Ovary (tissue), 3 donors: ENCODE data around the gene NAP1L1.

Source experiments
- POLR2A ChIP-seq: fragments of 450-650 bp; IDR thresholded peaks from one replicate; pipeline ENCODE4 v1.6.1; 2017; ENCODE audit warnings: antibody characterized with exemption, mild to moderate bottlenecking, moderate library complexity
- TF ChIP-seq, protein P1 (sequence below), 3 donors: fragments of 450-650 bp in 2 of 3; fragments of 200-600 bp in 1 of 3; IDR thresholded peaks; one replicate each; pipeline versions ENCODE4 v1.5.1 to v1.8.0; 2016 to 2022; ENCODE audit warnings: antibody characterized with exemption in 3 of 3, mild to moderate bottlenecking in 1 of 3
- donor health status: DM: no; HTN: no; CAD: no.

DNA sequence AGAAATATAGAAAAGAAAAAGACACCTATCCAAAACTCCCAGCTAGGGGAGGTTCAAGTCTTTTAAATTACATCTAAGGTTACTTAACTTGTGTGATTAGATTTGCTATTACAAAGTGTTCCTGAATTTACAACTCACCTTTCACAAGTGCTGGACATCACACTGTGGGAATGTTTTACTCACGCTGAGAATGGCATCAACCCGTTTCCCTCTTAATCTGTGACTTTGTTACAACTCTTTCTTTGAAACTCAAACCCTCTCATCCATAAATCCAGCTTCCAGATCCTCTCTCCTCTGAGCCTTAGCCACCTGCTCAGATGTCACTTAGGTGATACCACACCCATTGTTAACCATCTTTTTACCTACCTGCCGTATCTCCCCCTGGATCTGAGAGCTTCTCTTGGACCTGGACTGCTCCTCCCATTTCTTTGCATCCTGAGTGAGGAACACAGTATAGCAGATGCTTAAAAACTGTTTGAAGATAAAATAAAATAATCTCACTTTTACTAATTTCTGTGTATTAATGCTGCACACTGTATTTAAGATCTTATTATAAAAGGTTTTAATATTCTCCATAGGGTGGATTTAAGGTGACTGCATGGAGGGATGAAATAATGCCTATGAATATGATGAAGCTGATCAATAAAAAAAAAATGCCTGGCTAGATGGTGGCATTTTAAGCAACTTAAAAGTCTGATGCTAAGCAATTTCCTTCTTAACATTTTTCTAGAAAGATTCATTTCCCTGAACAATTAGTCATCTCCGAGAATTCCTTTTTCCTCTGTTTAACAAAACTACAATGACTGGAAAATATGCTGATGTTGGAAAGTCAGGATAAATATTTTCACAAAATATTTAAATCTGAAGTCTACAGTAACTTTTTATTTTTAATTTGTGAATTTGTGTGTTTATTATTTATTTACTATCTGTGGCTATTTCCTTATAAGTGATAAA, 39.1 kb upstream of the NAP1L1 start:
- TF ChIP-seq, protein P1, sequence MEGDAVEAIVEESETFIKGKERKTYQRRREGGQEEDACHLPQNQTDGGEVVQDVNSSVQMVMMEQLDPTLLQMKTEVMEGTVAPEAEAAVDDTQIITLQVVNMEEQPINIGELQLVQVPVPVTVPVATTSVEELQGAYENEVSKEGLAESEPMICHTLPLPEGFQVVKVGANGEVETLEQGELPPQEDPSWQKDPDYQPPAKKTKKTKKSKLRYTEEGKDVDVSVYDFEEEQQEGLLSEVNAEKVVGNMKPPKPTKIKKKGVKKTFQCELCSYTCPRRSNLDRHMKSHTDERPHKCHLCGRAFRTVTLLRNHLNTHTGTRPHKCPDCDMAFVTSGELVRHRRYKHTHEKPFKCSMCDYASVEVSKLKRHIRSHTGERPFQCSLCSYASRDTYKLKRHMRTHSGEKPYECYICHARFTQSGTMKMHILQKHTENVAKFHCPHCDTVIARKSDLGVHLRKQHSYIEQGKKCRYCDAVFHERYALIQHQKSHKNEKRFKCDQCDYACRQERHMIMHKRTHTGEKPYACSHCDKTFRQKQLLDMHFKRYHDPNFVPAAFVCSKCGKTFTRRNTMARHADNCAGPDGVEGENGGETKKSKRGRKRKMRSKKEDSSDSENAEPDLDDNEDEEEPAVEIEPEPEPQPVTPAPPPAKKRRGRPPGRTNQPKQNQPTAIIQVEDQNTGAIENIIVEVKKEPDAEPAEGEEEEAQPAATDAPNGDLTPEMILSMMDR (IDR thresholded peaks at IDR 0.05), result no peak
- no peak for TF ChIP-seq POLR2A
